HepG2 (cell line): ENCODE measurements around the gene HSPA5. TPM values are rescaled to one million over a fixed set of nuclear protein-coding genes. Genes with fewer than 3 reads are reported as not detected.

Experiments used
- CBX2 ChIP-seq, 2 experiments: fragments of 200-600 bp in 1 of 2; sonication (generic); formaldehyde crosslinking in 1 of 2; IDR thresholded peaks; 2 replicates each; pipeline versions ENCODE4 v1.7.0 to v1.8.1; 2018 to 2022; ENCODE audit warnings: low read depth in 2 of 2, low read length in 1 of 2, mild to moderate bottlenecking in 1 of 2, missing genetic modification reagents in 1 of 2
- CSRNP1 ChIP-seq: sonication (generic); formaldehyde crosslinking; IDR thresholded peaks from 2 replicates; pipeline ENCODE4 v1.8.1; 2023; ENCODE audit warnings: mild to moderate bottlenecking, missing genetic modification reagents
- HNRNPH1 ChIP-seq: fragments of 200-400 bp; formaldehyde crosslinking; optimal IDR thresholded peaks from 2 replicates; pipeline ENCODE3; 2017; ENCODE audit warnings: mild to moderate bottlenecking, low read depth, low read length
- ISL2 ChIP-seq: sonication (generic); formaldehyde crosslinking; IDR thresholded peaks from 2 replicates; pipeline ENCODE4 v1.5.0; 2020; ENCODE audit warnings: missing genetic modification reagents
- MBD4 ChIP-seq: IDR thresholded peaks from 2 replicates; pipeline ENCODE4 v1.6.1; 2012; ENCODE audit warnings: low read length, inconsistent platforms, borderline replicate concordance
- MTERF4 ChIP-seq: sonication (generic); formaldehyde crosslinking; IDR thresholded peaks from 2 replicates; pipeline ENCODE4 v1.8.0; 2023; ENCODE audit warnings: mild to moderate bottlenecking, missing genetic modification reagents
- NKX3-1 ChIP-seq: sonication (generic); formaldehyde crosslinking; IDR thresholded peaks from 2 replicates; pipeline ENCODE4 v1.5.0; 2020; ENCODE audit warnings: missing genetic modification reagents
- ONECUT2 ChIP-seq: sonication (generic); formaldehyde crosslinking; IDR thresholded peaks from 2 replicates; pipeline ENCODE4 v1.4.0; 2020; ENCODE audit warnings: missing genetic modification reagents
- POLR2A ChIP-seq, 2 experiments: IDR thresholded peaks; 2 replicates each; pipeline ENCODE4 v1.6.1; 2011; ENCODE audit warnings: low read depth in 2 of 2, low read length in 2 of 2, mild to moderate bottlenecking in 1 of 2, moderate library complexity in 1 of 2; ENCODE audit not compliant: insufficient read depth in 1 of 2
- PRMT3 ChIP-seq: sonication (generic); formaldehyde crosslinking; IDR thresholded peaks from 2 replicates; pipeline ENCODE4 v1.8.1; 2022; ENCODE audit warnings: low read depth, mild to moderate bottlenecking, moderate library complexity, missing genetic modification reagents, borderline replicate concordance
- TMF1 ChIP-seq: sonication (generic); formaldehyde crosslinking; IDR thresholded peaks from 2 replicates; pipeline ENCODE4 v1.8.1; 2022; ENCODE audit warnings: low read depth, missing genetic modification reagents
- TRAFD1 ChIP-seq: sonication (generic); formaldehyde crosslinking; IDR thresholded peaks from 2 replicates; pipeline ENCODE4 v1.5.1; 2020; ENCODE audit warnings: missing genetic modification reagents, mild to moderate bottlenecking, borderline replicate concordance
- ZNF296 ChIP-seq: sonication (generic); formaldehyde crosslinking; conservative IDR thresholded peaks from 2 replicates; pipeline ENCODE4 v1.5.0; 2020; ENCODE audit warnings: mild to moderate bottlenecking, missing genetic modification reagents
- ZNF337 ChIP-seq: sonication (generic); formaldehyde crosslinking; IDR thresholded peaks from 2 replicates; pipeline ENCODE4 v1.5.1; 2020; ENCODE audit warnings: missing genetic modification reagents, low read depth, mild to moderate bottlenecking, borderline replicate concordance
- ZNF510 ChIP-seq: sonication (generic); formaldehyde crosslinking; IDR thresholded peaks from 2 replicates; pipeline ENCODE4 v1.4.0; 2020; ENCODE audit warnings: low read depth, mild to moderate bottlenecking, missing genetic modification reagents
- ZNF570 ChIP-seq: sonication (generic); formaldehyde crosslinking; IDR thresholded peaks from 2 replicates; pipeline ENCODE4 v1.4.0; 2020; ENCODE audit warnings: mild to moderate bottlenecking, missing genetic modification reagents, borderline replicate concordance
- polyA plus RNA-seq, 8 experiments: library from polyadenylated mRNA; depleted of rRNA in 3 of 8; stranded (reverse) in 7 of 8; unstranded in 1 of 8; fragments of >200 nt; fragmentation: Illumina TruSeq in 4 of 8; extraction: Trizol in 4 of 8; gene quantifications; 2 replicates each; pipeline versions ENCODE4 v1.2.1 to v1.2.3, GENCODE V29; 2011 to 2016; ENCODE audit warnings: low read depth in 4 of 8, missing spikeins in 1 of 8, mixed read lengths in 1 of 8; ENCODE audit not compliant: insufficient read depth in 1 of 8
- total RNA-seq, 5 experiments: library from RNA; depleted of rRNA; stranded (reverse); fragments of >200 nt; fragmentation: Illumina TruSeq; extraction: Trizol; gene quantifications; 2 replicates each; pipeline ENCODE4 v1.2.3, GENCODE V29; 2016; ENCODE audit warnings: low read depth in 1 of 5

HSPA5 gene
- total and polyA plus RNA-seq, 2 of the 13 experiments (the other 11 are each of a cell fraction or from before 2014, with no cell fraction given), result 201 to 206 TPM

- TF ChIP-seq PRMT3 (CRISPR knock-in tag), result no peak
- no peak for TF ChIP-seq MBD4
- no peak for TF ChIP-seq ZNF296 (CRISPR knock-in tag)
- TF ChIP-seq ZNF337, result no peak
- TF ChIP-seq TMF1, result no peak
- TF ChIP-seq CSRNP1 (CRISPR knock-in tag), result no peak
- TF ChIP-seq ONECUT2 (CRISPR knock-in tag), result no peak
- TF ChIP-seq ZNF570, result no peak
- TF ChIP-seq MTERF4 (CRISPR knock-in tag), result no peak
- TF ChIP-seq CBX2 (IDR thresholded peaks at IDR 0.05; ENCODE audit: low read depth, low read length), result no peak
- TF ChIP-seq CBX2 (CRISPR knock-in tag; IDR thresholded peaks at IDR 0.05; ENCODE audit: low read depth), result no peak
- TF ChIP-seq ZNF510 (CRISPR knock-in tag), result no peak
- TF ChIP-seq POLR2A (IDR thresholded peaks at IDR 0.05; ENCODE audit: insufficient read depth in 1 of 2, low read depth in 2 of 2, low read length in 2 of 2), result no peak
- TF ChIP-seq ISL2 (CRISPR knock-in tag), result peak; percentile 87
- TF ChIP-seq NKX3-1 (CRISPR knock-in tag), result peak; percentile 67; the same call in 1 of the 2 replicates
- TF ChIP-seq TRAFD1 (CRISPR knock-in tag), result no peak
- no peak for TF ChIP-seq HNRNPH1
Measured at GRCh38 chr9:125272697-125273096, 31.6 kb upstream of the HSPA5 start (continued).
